HG02642 (cell line): Measurements from ENCODE around the gene CERS1.

Experiments used
- ATAC-seq: cut with Tn5 transposase; IDR thresholded peaks from one replicate; pipeline ENCODE4 v1.9.1; 2021; ENCODE audit warnings: mild to moderate bottlenecking; ENCODE audit not compliant: unreplicated experiment, poor library complexity

CERS1 gene

GRCh38 chr19:18878058-18878797 is 17.7 kb downstream of the CERS1 start:
- no peak for ATAC-seq

GRCh38 chr19:18876865-18877264 is 19.1 kb downstream of the CERS1 start:
- no peak for ATAC-seq

GRCh38 chr19:18875726-18876125 is 20.2 kb downstream of the CERS1 start:
- ATAC-seq = no peak

GRCh38 chr19:18871543-18871942 is 24.4 kb downstream of the CERS1 start:
- ATAC-seq = no peak

- ATAC-seq = no peak
Measured at GRCh38 chr19:18870531-18871172, 25.3 kb downstream of the CERS1 start.

- no peak for ATAC-seq
Measured at GRCh38 chr19:18869781-18870530, 26.0 kb downstream of the CERS1 start.

GRCh38 chr19:18869023-18869618 is 26.8 kb downstream of the CERS1 start:
- no peak for ATAC-seq

- no peak for ATAC-seq
Measured at GRCh38 chr19:18868380-18869022, 27.5 kb downstream of the CERS1 start.

- no peak for ATAC-seq
Measured at GRCh38 chr19:18867751-18868150, 28.2 kb downstream of the CERS1 start.

- no peak for ATAC-seq
Measured at GRCh38 chr19:18867199-18867598, 28.8 kb downstream of the CERS1 start.

GRCh38 chr19:18866800-18867123 is 29.2 kb downstream of the CERS1 start:
- ATAC-seq = no peak

GRCh38 chr19:18865973-18866799 is 29.8 kb downstream of the CERS1 start:
- ATAC-seq = no peak

- ATAC-seq = no peak
Measured at GRCh38 chr19:18865106-18865972, 30.6 kb downstream of the CERS1 start.

GRCh38 chr19:18863843-18864362 is 32.1 kb downstream of the CERS1 start:
- no peak for ATAC-seq

- ATAC-seq = no peak
Measured at GRCh38 chr19:18862976-18863842, 32.7 kb downstream of the CERS1 start.

GRCh38 chr19:18861917-18862316 is 34.0 kb downstream of the CERS1 start:
- ATAC-seq = no peak

- ATAC-seq = no peak
Measured at GRCh38 chr19:18861235-18861634, 34.7 kb downstream of the CERS1 start.

- no peak for ATAC-seq
Measured at GRCh38 chr19:18860725-18861124, 35.2 kb downstream of the CERS1 start.
